T-helper 1 cell treated with Interleukin-12 subunit alpha and Interleukin-12 subunit beta and Interleukin-4 antibody, amounts not matched to agents 30 ng/mL and 1 ng/mL, for 36 hours (primary cell): ENCODE measurements around the gene S100A2. TPM values are rescaled to one million over a fixed set of nuclear protein-coding genes. Genes with fewer than 3 reads are reported as not detected.
"Not testable (repeated sequence)": the region's sequence is repeated elsewhere in the genome, so short reads cannot be mapped to it uniquely, and the experiment has no call there.

Experiments
- intact Hi-C: fragments of 100-400 bp; cut with micrococcal nuclease; formaldehyde crosslinking; loops from one replicate; pipeline ENCODE4 v1.15.1; 2024
- total RNA-seq: library from RNA; stranded (reverse); gene quantifications from 2 replicates; pipeline ENCODE4 v1.2.3, GENCODE V29; 2022

The S100A2 gene
- total RNA-seq, 1 donor from 2014 or later = 0.78 TPM

GRCh38 chr1:153566414-153567371 lies 1.0 kb upstream of the S100A2 start:
- intact Hi-C loops = loop anchor here (1.0 kb wide), 1 partner anchor 68 kb away; the partner anchor contains the start of gene CHTOP

- intact Hi-C loops = no loop called here
Observed at GRCh38 chr1:153563991-153564390, 1.7 kb downstream of the S100A2 start.

DNA sequence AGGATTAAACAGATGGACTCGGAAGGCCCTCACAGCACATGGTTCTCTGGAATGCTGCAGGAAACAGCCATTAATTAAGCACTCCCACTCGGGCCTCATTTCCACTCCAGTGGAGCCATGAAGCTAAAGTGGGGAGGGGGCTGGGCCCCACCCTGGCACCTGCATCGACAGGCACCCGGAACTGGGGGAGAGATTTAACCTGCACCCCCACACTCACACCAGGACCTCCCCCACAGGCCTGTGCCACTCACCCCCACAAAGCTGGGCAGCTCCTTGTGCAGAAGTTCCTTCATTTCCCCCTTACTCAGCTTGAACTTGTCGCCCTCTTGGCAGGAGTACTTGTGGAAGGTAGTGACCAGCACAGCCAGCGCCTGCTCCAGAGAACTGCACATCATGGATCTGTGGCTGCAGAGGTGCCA lies 2.2 kb downstream of the S100A2 start:
- intact Hi-C loops = no loop called here

- intact Hi-C loops = not testable (repeated sequence)
Observed at GRCh38 chr1:153562021-153562420, 3.6 kb downstream of the S100A2 start.

DNA sequence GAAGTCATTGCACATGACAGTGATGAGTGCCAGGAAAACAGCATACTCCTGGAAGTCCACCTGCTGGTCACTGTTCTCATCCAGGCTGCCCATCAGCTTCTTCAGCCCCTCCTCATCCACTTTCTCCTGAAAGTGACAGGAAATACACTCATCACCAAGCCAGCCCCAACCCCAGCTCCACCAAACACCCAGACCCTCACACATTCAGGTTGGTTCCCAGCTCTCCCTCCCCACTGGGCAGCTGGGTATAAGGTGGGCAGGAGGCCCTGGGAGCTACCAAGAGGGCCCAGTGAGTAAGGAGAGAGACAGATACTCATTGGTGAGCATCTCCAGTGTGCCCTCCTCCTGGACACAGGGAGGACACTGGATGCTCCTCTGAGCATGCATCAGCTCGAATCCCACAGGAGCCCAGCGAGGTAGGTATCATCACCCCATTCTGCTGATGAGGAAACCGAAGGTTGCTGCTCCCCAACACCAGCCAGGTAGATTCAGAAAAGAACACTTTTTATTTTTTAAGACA lies 4.1 kb downstream of the S100A2 start:
- intact Hi-C loops = no loop called here

DNA sequence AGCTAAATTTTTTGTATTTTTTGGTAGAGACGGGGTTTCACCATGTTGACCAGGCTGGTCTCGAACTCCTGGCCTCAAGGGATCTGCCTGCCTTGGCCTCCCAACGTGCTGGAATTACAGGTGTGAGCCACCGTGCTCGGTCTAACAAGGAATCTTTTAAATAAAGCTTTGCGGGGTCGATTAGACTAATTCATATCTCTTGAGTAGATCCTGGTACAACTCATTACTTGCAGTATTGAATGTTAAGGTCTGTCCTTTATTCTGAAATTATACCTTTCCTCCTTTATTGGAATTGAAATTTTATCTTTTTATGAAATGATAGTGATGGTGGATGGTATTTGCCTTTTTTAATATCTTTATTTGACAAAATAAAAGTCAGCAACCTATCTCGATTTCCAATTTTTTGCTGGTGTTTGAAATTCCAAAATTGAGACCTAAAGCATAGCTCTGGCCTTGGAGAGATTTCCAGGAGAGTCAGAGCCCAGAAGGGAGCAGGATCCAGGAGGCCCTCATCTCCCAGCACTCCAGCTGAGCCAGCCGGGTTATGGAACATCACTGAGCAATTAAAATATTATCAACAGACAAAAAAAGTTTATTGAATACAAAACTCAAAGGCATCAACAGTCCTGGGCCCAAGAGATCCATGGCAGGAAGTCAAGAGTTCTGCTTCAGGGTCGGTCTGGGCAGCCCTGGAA lies 4.7 kb downstream of the S100A2 start:
- intact Hi-C loops = no loop called here

- intact Hi-C loops = no loop called here
Observed at GRCh38 chr1:153560241-153560640, 5.4 kb downstream of the S100A2 start.

DNA sequence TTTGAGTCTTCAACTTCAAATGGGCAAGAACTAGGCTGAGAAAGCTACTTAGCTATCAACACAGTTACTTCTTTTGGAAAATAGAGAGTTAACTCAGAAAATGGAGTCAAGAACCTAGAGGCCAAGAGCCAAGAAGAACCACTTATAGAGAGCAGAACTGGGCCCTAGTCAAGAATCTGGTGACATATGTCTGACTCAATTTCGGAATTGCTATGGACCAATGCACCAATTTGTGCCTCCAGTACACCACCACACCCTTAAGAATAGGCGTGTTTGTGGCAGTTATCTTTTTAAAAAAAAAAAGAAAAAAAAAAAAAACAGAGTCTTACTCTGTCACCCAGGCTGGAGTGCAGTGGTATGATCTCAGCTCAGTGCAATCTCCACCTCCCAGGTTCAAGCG lies 7.8 kb downstream of the S100A2 start:
- intact Hi-C loops = no loop called here

- intact Hi-C loops = no loop called here
Observed at GRCh38 chr1:153556348-153556747, 9.3 kb downstream of the S100A2 start.

DNA sequence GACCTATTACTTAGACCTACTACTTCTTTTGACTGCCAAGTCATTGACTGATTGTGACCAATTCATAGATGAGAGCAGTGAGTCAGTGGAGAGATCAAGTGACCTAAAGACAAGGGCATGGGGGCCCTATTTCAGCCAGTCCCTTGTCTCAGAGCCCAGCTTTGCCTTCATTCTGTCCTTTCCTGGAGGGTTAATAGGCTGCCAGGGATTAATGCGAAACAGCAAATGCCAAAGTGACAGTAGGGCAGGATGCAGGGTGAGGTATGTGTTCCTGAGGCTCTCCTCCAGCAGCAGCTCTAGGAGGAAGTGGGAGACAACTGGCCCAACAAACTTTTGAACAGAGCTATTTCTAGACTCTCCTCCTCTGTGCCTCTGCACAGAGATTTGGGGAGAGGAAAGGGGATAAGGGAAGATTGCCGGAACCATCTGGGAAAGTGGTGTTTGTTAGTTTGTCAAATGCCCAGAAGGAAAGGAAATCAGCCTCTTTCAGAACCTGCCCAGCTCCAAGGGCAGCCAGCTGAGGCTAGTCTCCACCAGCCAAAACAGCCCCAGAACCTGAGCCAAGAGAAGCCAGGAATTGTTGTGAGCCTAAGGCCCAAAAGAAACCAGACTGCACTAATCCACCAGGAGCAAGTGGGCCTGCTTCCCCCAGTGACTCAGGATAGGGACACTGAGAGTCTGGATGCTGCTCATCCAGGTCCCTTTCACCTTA lies 11.7 kb downstream of the S100A2 start:
- intact Hi-C loops = no loop called here

GRCh38 chr1:153553096-153553495 lies 12.5 kb downstream of the S100A2 start:
- intact Hi-C loops = no loop called here

- intact Hi-C loops = no loop called here
Observed at GRCh38 chr1:153552335-153552734, 13.3 kb downstream of the S100A2 start.

GRCh38 chr1:153550827-153551500 lies 14.7 kb downstream of the S100A2 start:
- intact Hi-C loops = no loop called here

DNA sequence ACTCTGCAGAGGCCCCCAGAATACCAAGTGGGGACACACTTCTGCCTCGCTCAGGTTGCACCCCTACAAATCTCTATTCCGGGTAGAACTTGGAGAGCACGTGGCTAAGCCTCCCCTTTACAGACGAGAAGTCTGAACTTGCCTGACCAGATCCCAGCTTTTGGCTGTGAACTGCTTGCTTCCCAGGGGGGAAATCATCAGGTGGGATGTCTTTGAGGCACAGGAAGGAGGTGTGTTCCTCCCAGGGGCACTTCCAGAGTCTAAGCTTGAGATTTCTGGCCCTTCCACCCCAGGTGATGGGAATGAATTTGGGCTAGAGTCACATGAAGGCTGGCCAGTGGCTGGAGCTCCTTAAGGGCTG lies 15.3 kb downstream of the S100A2 start:
- intact Hi-C loops = no loop called here

- intact Hi-C loops = loop anchor here (5.0 kb wide), 1 partner anchor 177 kb away; the partner anchor contains the start of gene INTS3
Observed at GRCh38 chr1:153549741-153550397, 15.8 kb downstream of the S100A2 start.

DNA sequence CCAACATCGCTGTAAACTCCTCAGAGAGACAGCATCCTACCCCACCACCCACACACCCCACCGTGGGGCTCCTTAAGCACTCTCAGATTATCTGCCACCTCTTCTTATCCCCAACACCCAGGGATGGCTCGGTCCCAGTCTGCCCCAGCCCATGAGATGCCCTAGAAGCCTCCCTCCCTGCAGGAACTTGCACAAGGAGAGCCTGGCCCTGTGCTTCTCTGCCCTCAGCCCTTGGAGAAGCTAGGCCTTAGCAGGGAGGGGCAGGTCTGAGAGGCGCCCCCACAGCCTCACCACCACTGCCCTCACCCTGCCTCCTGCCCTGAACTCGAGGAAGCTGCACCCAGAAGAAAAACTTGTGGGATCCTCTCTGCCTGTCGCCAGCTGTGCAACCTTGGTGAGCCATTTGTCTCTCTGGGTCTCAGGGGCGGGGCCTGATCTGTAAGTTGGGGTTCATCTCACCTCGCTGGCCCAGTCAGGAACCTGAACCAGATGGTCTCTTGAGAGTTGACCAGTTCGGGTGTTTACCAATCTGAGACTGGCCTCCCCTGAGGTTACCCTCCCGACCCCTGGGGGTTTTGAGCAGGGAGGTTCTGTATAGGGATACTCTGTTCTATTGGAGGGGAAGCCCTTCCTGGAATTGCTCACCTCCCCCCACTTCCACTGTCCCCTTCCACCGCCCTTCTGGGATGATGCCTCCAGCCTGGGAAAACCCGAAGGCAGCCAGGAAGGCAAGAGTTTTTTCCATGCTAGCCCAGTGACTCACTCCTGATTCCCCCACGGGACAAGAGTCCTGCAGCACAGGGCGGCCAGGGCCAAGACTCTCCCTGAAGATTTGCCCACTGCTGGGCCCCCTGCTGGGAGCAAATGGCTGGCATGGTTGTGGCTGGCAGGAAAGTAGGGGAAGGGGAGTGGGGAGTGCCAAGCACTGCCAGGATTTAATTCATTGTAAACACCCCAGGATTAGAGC lies 16.6 kb downstream of the S100A2 start, which contains the start of gene S100A3:
S100A3 (minus strand) TSS at position 537 of the 967 bp plus-strand sequence. CDS start 773 bp downstream, outside the sequence.
- intact Hi-C loops = loop anchor here (5.0 kb wide), 1 partner anchor 178 kb away; the partner anchor contains the start of gene INTS3

GRCh38 chr1:153547560-153548551 lies 17.8 kb downstream of the S100A2 start:
- intact Hi-C loops = loop anchor here (5.0 kb wide), 1 partner anchor 179 kb away; the partner anchor contains the start of gene INTS3
